Kidney (tissue), 14 donors: ENCODE data around the gene DCAF6. TPM values are rescaled to one million over a fixed set of nuclear protein-coding genes. Genes with fewer than 3 reads are reported as not detected.

ENCODE experiments used
- DNase-seq, 5 donors: peaks; one replicate each; pipeline ENCODE4 v3.0.0-alpha.2; 2013 to 2020
- FAIRE-seq: peaks from 2 replicates; lab custom pipeline; 2012; peaks lifted over from hg19 to GRCh38; lab: Jason Lieb, UNC
- H3K27ac ChIP-seq, 2 donors: one replicate each; pipeline ENCODE4 v1.7.0; 2013; ENCODE audit warnings: low read depth in 2 of 2, low read length in 2 of 2, inconsistent platforms in 1 of 2
- H3K27me3 ChIP-seq: one replicate; pipeline ENCODE4 v1.7.1; 2013; ENCODE audit warnings: low read length, inconsistent platforms; ENCODE audit not compliant: control insufficient read depth, insufficient read depth
- H3K36me3 ChIP-seq, 3 donors: one replicate each; pipeline versions ENCODE4 v1.7.0 to v1.7.1; 2013; ENCODE audit warnings: low read length in 3 of 3, control low read depth in 1 of 3, inconsistent platforms in 1 of 3; ENCODE audit not compliant: insufficient read depth in 3 of 3, control insufficient read depth in 2 of 3
- H3K4me1 ChIP-seq, 3 donors: one replicate each; pipeline versions ENCODE4 v1.7.0 to v1.7.1; 2013; ENCODE audit warnings: low read length in 3 of 3, inconsistent platforms in 1 of 3, low read depth in 1 of 3; ENCODE audit not compliant: control insufficient read depth in 2 of 3, insufficient read depth in 2 of 3
- H3K4me3 ChIP-seq, 3 donors: one replicate each; pipeline versions ENCODE4 v1.7.0 to v1.8.1; 2013; ENCODE audit warnings: low read length in 3 of 3, control low read depth in 1 of 3, inconsistent platforms in 1 of 3
- H3K9ac ChIP-seq, 3 donors: one replicate each; pipeline versions ENCODE4 v1.7.0 to v1.7.1; 2013; ENCODE audit warnings: low read length in 3 of 3, control low read depth in 1 of 3, inconsistent platforms in 1 of 3
- H3K9me3 ChIP-seq, 3 donors: one replicate each; pipeline versions ENCODE4 v1.7.0 to v1.7.1; 2013; ENCODE audit warnings: low read length in 3 of 3, control low read depth in 1 of 3, inconsistent platforms in 1 of 3; ENCODE audit not compliant: control insufficient read depth in 2 of 3, insufficient read depth in 1 of 3
- intact Hi-C: fragments of 100-400 bp; cut with DNase I; formaldehyde crosslinking; loops from one replicate; pipeline ENCODE4 v1.11.1; 2022
- polyA plus RNA-seq: library from polyadenylated mRNA; stranded (reverse); fragments of 350-450 nt; fragmentation: Illumina TruSeq; extraction: RNeasy Lipid Tissue Mini Kit (QIAGEN cat#74804); gene quantifications from one replicate; pipeline ENCODE4 v1.2.3, GENCODE V29; 2014; ENCODE audit warnings: low read depth, low replicate concordance; ENCODE audit not compliant: insufficient read depth
- total RNA-seq: library from RNA; stranded (reverse); fragmentation: NEBNext Ultra II Directional; extraction: Animal tissue kit (Norgen Biotek cat#: 25700); gene quantifications from one replicate; pipeline ENCODE4 v1.2.1, GENCODE V29; 2021
- TF ChIP-seq, protein P1 (sequence below): IDR thresholded peaks from 3 replicates; pipeline ENCODE4 v1.5.1; 2012; ENCODE audit warnings: mild to moderate bottlenecking, moderate library complexity, borderline replicate concordance; ENCODE audit not compliant: insufficient read depth; ENCODE audit errors: extremely low read depth
- donor health status: control.
- donor health status: control.
- donor health status: control.
- donor health status: control.
- donor health status: control.
- donor health status: DM: yes; HTN: yes; CAD: no.
- donor health status: Normal renal cell carcinoma (clear cell type).

The DCAF6 gene
- total and polyA plus RNA-seq, 2 donors from 2014 or later, result 30.8 to 58.8 TPM

DNA sequence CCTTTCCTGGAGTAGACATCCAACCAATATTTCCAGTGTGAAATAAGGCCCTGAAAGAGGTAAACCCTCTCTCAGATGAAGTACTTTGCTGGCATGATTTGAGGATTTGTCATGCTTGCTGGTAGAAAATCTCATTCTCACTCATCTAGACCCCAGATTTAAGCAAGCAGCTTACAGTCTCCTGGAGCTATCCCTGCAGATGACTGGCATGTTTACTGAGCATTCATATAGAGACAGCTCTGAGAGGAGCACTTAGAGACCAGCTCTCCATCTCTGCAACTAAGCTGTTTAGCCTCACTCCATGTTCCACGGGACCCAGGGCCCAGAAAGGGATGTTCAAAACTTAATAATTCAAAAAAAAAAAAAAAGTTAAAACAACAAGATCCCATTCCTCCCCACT is 166.0 kb downstream of the DCAF6 start:
- H3K9ac ChIP-seq, result no peak overlapping the region
- H3K36me3 ChIP-seq, result no peaks in the 10 kb centered on the region
- DNase-seq (no peak), FAIRE-seq (no peak)
- no peaks in the 10 kb centered on the region for H3K4me1 ChIP-seq
- H3K27me3 ChIP-seq, result no peaks in the 10 kb centered on the region
- TF ChIP-seq, protein P1, sequence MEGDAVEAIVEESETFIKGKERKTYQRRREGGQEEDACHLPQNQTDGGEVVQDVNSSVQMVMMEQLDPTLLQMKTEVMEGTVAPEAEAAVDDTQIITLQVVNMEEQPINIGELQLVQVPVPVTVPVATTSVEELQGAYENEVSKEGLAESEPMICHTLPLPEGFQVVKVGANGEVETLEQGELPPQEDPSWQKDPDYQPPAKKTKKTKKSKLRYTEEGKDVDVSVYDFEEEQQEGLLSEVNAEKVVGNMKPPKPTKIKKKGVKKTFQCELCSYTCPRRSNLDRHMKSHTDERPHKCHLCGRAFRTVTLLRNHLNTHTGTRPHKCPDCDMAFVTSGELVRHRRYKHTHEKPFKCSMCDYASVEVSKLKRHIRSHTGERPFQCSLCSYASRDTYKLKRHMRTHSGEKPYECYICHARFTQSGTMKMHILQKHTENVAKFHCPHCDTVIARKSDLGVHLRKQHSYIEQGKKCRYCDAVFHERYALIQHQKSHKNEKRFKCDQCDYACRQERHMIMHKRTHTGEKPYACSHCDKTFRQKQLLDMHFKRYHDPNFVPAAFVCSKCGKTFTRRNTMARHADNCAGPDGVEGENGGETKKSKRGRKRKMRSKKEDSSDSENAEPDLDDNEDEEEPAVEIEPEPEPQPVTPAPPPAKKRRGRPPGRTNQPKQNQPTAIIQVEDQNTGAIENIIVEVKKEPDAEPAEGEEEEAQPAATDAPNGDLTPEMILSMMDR, result no peak
- H3K9me3 ChIP-seq, result no peaks in the 10 kb centered on the region
- intact Hi-C loops, result no loop called here
- H3K27ac ChIP-seq, result no peak overlapping the region
- no peak overlapping the region for H3K4me3 ChIP-seq

DNA sequence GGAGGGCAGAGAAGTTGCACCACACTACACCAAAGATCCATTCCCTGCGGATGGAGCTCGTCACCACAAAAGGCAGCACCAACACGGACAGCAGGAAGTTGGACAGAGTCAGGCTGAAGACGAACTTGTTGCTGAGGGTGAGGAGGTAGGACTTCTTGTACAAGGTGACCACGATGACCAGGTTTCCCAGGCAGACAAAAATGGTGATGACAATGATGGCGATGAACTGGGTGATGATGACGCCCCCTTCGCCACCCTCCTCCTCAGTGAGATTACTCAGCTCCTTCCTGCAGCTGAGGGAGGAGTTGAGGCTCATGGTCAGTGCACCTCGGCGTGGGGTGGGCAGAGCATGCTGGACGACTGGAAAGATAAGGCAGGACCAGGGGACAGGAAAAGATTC is 168.1 kb downstream of the DCAF6 start:
- no peak overlapping the region for H3K27ac ChIP-seq
- FAIRE-seq, result no peak
- TF ChIP-seq, protein P1, result no peak

DNA sequence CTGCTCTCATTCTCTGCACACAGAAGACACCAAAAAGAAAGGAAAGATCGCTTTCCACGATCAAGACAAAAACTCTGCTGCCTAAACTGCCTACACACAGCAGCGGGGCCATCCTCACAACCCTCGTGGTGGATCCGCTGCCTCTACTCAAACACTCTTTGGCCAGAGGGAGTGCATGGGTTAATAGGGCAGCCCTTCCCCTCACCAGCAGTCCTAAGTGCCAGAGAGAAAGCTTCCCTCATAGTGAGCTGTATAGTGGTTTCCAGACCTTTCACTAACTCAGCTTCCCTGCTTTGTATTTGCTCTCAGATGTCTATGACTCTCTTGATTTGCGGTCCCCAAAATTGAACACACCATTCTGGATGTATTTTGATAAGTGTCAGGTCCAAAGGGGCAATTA is 169.4 kb downstream of the DCAF6 start:
- no peaks in the 10 kb centered on the region for H3K9me3 ChIP-seq
- no peak for DNase-seq
- no peaks in the 10 kb centered on the region for H3K36me3 ChIP-seq
- no peak overlapping the region for H3K27ac ChIP-seq
- TF ChIP-seq, protein P1, result no peak
- H3K9ac ChIP-seq, result no peak overlapping the region
- H3K4me1 ChIP-seq, result no peaks in the 10 kb centered on the region
- intact Hi-C loops, result no loop called here
- no peak for FAIRE-seq
- H3K4me3 ChIP-seq, result no peak overlapping the region
- H3K27me3 ChIP-seq, result no peaks in the 10 kb centered on the region

More for the DNA sequence above, 168.1 kb downstream of the DCAF6 start:
- no peaks in the 10 kb centered on the region for H3K36me3 ChIP-seq
- no peaks in the 10 kb centered on the region for H3K27me3 ChIP-seq
- H3K4me1 ChIP-seq, result no peaks in the 10 kb centered on the region
- H3K4me3 ChIP-seq, result no peak overlapping the region
- intact Hi-C loops, result no loop called here
- H3K9me3 ChIP-seq, result no peaks in the 10 kb centered on the region
- DNase-seq, result no peak
- no peak overlapping the region for H3K9ac ChIP-seq

DNA sequence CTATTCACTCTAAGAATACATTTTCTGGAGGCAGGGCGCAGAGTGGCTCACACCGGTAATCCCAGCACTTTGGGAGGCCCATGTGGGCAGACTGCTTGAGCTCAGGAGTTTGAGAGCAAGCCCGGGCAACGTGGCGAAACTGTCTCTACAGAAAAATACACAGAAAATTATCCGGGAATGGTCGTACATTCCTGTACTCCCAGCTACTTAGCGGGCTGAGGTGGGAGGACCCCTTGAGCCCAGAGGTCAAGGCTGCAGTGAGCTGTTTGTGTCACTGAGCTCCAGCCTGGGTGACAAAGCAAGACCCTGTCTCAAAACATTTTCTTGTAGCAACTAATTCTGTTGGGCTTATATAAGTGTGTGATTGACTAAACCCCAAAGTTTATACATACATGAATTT is 169.8 kb downstream of the DCAF6 start:
- no peak for FAIRE-seq
- Histone ChIP-seq H3K27ac (no peak overlapping the region), H3K9ac (no peak overlapping the region), H3K4me1 (no peaks in the 10 kb centered on the region), H3K36me3 (no peaks in the 10 kb centered on the region), H3K4me3 (no peak overlapping the region), H3K27me3 (no peaks in the 10 kb centered on the region), H3K9me3 (no peaks in the 10 kb centered on the region)
- TF ChIP-seq, protein P1, result no peak
- intact Hi-C loops, result no loop called here
- no peak for DNase-seq
